Measurements from ENCODE around the gene ADORA3.

Gene ADORA3

DNA sequence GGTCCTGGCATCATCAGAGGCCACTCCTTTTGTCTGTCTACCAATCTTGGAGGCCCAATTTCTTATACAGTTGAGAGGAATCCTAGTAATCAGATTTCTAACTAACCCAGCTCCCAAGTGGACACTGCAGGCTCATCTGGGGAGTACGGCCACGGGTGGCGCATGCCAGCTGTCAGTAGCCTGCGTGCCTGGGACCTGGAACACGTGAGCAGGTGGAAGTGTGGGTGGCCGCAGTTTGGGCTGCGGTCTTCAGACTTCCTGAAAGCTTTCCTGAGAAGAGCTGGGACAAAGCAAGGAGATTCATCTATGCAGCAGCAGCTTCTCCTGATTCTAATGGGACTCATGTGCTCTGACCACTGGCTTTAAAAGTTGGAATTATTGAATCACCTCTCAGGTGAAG, 12.4 kb downstream of the ADORA3 start:
- no peak overlapping the region for H3K4me3 ChIP-seq (ENCODE audit: low read depth, low read length)
- no peak for DNase-seq
- H3K36me3 ChIP-seq = no peaks in the 10 kb centered on the region
- H3K27me3 ChIP-seq = peaks cover 12% of the 10 kb centered on the region
- TF ChIP-seq, protein P1, sequence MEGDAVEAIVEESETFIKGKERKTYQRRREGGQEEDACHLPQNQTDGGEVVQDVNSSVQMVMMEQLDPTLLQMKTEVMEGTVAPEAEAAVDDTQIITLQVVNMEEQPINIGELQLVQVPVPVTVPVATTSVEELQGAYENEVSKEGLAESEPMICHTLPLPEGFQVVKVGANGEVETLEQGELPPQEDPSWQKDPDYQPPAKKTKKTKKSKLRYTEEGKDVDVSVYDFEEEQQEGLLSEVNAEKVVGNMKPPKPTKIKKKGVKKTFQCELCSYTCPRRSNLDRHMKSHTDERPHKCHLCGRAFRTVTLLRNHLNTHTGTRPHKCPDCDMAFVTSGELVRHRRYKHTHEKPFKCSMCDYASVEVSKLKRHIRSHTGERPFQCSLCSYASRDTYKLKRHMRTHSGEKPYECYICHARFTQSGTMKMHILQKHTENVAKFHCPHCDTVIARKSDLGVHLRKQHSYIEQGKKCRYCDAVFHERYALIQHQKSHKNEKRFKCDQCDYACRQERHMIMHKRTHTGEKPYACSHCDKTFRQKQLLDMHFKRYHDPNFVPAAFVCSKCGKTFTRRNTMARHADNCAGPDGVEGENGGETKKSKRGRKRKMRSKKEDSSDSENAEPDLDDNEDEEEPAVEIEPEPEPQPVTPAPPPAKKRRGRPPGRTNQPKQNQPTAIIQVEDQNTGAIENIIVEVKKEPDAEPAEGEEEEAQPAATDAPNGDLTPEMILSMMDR (IDR thresholded peaks at IDR 0.05; ENCODE audit: low read depth, low read length) = no peak
- no peaks in the 10 kb centered on the region; the same call in 1 of the 2 replicates for H3K9me3 ChIP-seq
- no peaks in the 10 kb centered on the region for H3K4me1 ChIP-seq

DNA sequence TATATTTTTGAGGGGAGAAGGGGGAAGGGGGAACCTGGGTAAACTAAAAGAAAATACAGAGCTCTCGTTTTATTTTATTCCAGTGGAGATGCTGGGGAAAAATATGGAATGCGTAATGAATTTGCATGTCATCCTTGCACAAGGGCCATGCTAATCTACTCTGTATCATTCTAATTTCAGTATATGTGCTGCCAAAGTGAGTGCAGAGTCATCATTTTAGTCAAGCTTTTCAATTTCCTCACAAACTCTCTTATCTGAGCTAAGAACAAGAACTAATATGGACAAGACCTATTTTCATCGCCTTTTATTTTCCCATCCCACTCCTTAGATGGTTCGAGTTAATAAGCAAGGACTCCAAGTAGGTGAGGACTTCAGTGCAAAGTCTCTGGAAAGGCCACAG, 13.2 kb downstream of the ADORA3 start:
- Histone ChIP-seq H3K4me1 (no peaks in the 10 kb centered on the region), H3K27me3 (peaks cover 12% of the 10 kb centered on the region), H3K36me3 (no peaks in the 10 kb centered on the region), H3K9me3 (no peaks in the 10 kb centered on the region), H3K4me3 (ENCODE audit: low read depth, low read length) (no peak overlapping the region)
- DNase-seq = no peak
- TF ChIP-seq, protein P1 (IDR thresholded peaks at IDR 0.05; ENCODE audit: low read depth, low read length) = no peak

DNA sequence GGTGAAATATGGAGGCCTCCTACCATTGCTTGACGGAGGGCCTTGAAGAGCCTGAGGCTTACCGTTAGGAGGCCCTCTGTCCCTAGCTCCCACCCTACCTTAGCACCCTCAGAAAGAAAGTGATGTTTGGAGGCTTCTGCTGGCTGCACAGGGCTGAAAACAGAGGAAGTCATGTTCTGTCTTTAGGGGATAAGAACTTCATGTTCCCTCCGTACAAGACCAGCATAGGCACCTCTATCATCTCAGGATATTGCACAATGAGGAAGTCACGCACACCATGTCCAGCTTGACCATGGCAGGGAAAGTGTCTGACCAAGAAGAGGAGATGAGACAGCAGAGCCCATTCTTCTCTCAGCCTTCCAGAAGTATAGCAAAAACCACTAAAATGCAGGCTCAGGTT, 13.8 kb downstream of the ADORA3 start:
- TF ChIP-seq, protein P1 (IDR thresholded peaks at IDR 0.05; ENCODE audit: low read depth, low read length) = no peak
- DNase-seq = no peak

DNA sequence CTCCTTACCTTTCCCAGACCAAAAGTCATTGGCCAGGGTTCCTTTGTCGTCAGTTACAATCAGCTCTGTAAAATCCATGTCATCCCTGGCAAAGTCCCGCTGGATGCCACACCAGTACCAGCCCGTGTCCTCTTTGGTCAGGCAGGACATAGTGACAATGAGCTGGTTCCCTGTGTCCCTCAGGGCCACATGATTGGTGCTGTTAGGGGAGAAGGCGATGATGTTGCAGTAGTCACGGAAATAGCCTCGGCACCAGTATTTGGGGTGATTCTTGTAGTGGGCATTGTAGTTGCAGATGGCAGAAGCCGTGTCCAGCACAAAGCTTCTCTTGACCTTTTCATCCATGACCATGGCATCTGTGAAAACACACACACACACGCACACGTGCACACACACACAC, 14.8 kb downstream of the ADORA3 start:
- Histone ChIP-seq H3K36me3 (no peaks in the 10 kb centered on the region), H3K27me3 (peaks cover 2% of the 10 kb centered on the region), H3K4me3 (ENCODE audit: low read depth, low read length) (no peak overlapping the region), H3K4me1 (no peaks in the 10 kb centered on the region), H3K9me3 (no peaks in the 10 kb centered on the region)
- DNase-seq = no peak
- TF ChIP-seq, protein P1 (IDR thresholded peaks at IDR 0.05; ENCODE audit: low read depth, low read length) = no peak

More for the DNA sequence above, 13.8 kb downstream of the ADORA3 start:
- Histone ChIP-seq H3K36me3 (no peaks in the 10 kb centered on the region), H3K27me3 (peaks cover 7% of the 10 kb centered on the region), H3K4me1 (no peaks in the 10 kb centered on the region), H3K9me3 (no peaks in the 10 kb centered on the region), H3K4me3 (ENCODE audit: low read depth, low read length) (no peak overlapping the region)

DNA sequence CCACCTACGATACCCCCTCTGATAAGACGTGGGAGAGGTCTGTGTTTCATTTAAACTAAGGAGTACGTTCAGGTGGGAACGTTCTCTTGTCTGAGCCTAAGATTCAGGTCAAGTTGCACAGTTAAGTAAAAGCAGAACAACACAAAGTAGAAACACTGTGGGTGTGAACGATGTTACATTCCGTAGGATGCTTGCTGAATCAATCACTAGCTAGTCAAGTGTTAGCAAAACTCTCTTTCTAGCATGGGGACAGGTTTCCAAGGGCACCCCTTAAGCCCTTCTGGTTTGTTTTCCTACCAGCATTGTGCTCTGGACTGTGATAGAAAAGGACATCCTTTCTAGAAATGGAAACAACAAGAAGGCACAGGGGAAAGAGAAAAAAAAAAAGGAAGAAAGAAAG, 16.3 kb downstream of the ADORA3 start:
- Histone ChIP-seq H3K4me3 (ENCODE audit: low read depth, low read length) (no peak overlapping the region), H3K27me3 (no peaks in the 10 kb centered on the region), H3K36me3 (no peaks in the 10 kb centered on the region), H3K9me3 (no peaks in the 10 kb centered on the region), H3K4me1 (no peaks in the 10 kb centered on the region)
- TF ChIP-seq, protein P1 (IDR thresholded peaks at IDR 0.05; ENCODE audit: low read depth, low read length) = no peak
- no peak for DNase-seq

DNA sequence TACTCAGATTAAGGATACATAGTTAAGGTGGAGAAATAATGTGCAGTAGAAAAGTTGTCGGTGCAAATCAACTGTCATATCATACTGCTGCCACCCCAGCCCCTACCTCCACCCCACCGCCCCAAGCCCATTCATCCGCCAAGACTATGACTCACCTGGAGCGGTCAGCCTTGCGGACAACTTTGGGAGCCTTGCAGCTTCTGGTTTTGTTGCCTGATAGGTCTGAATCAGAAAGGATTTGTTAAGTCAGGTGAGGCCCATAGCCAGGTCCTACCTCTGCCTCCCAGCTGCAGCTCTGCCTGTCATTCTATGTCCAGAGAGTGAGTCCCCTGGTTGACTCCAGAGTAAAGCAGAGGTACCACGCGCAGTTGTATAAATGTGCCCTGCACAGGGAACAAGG, 17.0 kb downstream of the ADORA3 start:
- TF ChIP-seq, protein P1 (IDR thresholded peaks at IDR 0.05; ENCODE audit: low read depth, low read length) = no peak
- Histone ChIP-seq H3K4me1 (no peaks in the 10 kb centered on the region), H3K4me3 (ENCODE audit: low read depth, low read length) (no peak overlapping the region), H3K27me3 (0 out of 2 replicates have a peak, but pooled peaks cover 3% of the 10 kb centered on the region), H3K9me3 (no peaks in the 10 kb centered on the region), H3K36me3 (no peaks in the 10 kb centered on the region)
- DNase-seq = no peak

Measured in BE2C (cell line).